GM21723 (cell line): Measurements from ENCODE around the gene DGCR6L.
"Not testable (repeated sequence)": the region's sequence is repeated elsewhere in the genome, so short reads cannot be mapped to it uniquely, and the experiment has no call there.

Experiments
- ATAC-seq: cut with Tn5 transposase; IDR thresholded peaks from one replicate; pipeline ENCODE4 v1.9.1; 2021; ENCODE audit warnings: mild to moderate bottlenecking, moderate library complexity; ENCODE audit not compliant: unreplicated experiment

The DGCR6L gene

GRCh38 chr22:20292673-20293232 is 27.1 kb downstream of the DGCR6L start:
- no peak for ATAC-seq

- ATAC-seq, result no peak
Observed at GRCh38 chr22:20292108-20292507, 27.8 kb downstream of the DGCR6L start.

GRCh38 chr22:20291604-20292063 is 28.2 kb downstream of the DGCR6L start:
- ATAC-seq, result no peak

GRCh38 chr22:20291249-20291586 is 28.6 kb downstream of the DGCR6L start:
- ATAC-seq, result no peak

- no peak for ATAC-seq
Observed at GRCh38 chr22:20290578-20291248, 29.1 kb downstream of the DGCR6L start.

GRCh38 chr22:20290045-20290392 is 29.8 kb downstream of the DGCR6L start:
- no peak for ATAC-seq

- ATAC-seq, result not testable (repeated sequence)
Observed at GRCh38 chr22:20289182-20290044, 30.4 kb downstream of the DGCR6L start.

- not testable (repeated sequence) for ATAC-seq
Observed at GRCh38 chr22:20286784-20287423, 33.0 kb downstream of the DGCR6L start.

GRCh38 chr22:20286312-20286660 is 33.6 kb downstream of the DGCR6L start:
- ATAC-seq, result not testable (repeated sequence)

GRCh38 chr22:20285473-20286311 is 34.2 kb downstream of the DGCR6L start:
- not testable (repeated sequence) for ATAC-seq

GRCh38 chr22:20284471-20285086 is 35.3 kb downstream of the DGCR6L start:
- ATAC-seq, result no peak

GRCh38 chr22:20283674-20284066 is 36.2 kb downstream of the DGCR6L start:
- no peak for ATAC-seq

- ATAC-seq, result no peak
Observed at GRCh38 chr22:20282901-20283673, 36.8 kb downstream of the DGCR6L start.

GRCh38 chr22:20281891-20282290 is 38.0 kb downstream of the DGCR6L start:
- ATAC-seq, result no peak

- not testable (repeated sequence) for ATAC-seq
Observed at GRCh38 chr22:20281473-20281872, 38.4 kb downstream of the DGCR6L start.

- no peak for ATAC-seq
Observed at GRCh38 chr22:20280866-20281265, 39.0 kb downstream of the DGCR6L start.

- ATAC-seq, result not testable (repeated sequence)
Observed at GRCh38 chr22:20280163-20280562, 39.7 kb downstream of the DGCR6L start.

- no peak for ATAC-seq
Observed at GRCh38 chr22:20279662-20280134, 40.2 kb downstream of the DGCR6L start.
